ENCODE measurements around the gene KERA.
"Not testable (repeated sequence)": the region's sequence is repeated elsewhere in the genome, so short reads cannot be mapped to it uniquely, and the experiment has no call there.

Gene KERA

GRCh38 chr12:91057368-91058165 is at the start of gene KERA:
Gene KERA, minus strand, starts transcription at chr12:91058024. Its CDS starts 1,743 bp downstream, at chr12:91056281.
- DNase-seq, result no peak

GRCh38 chr12:91106283-91106682 is 48.5 kb upstream of the KERA start:
- DNase-seq, result no peak

GRCh38 chr12:91105807-91106206 is 48.0 kb upstream of the KERA start:
- DNase-seq, result no peak

- DNase-seq, result no peak
These were observed 47.1 kb upstream of the KERA start for GRCh38 chr12:91104812-91105466.

GRCh38 chr12:91103624-91104023 is 45.8 kb upstream of the KERA start:
- no peak for DNase-seq

GRCh38 chr12:91103101-91103500 is 45.3 kb upstream of the KERA start:
- no peak for DNase-seq

- no peak for DNase-seq
These were observed 43.1 kb upstream of the KERA start for GRCh38 chr12:91100906-91101305.

- DNase-seq, result no peak
These were observed 42.0 kb upstream of the KERA start for GRCh38 chr12:91099836-91100235.

GRCh38 chr12:91099341-91099740 is 41.5 kb upstream of the KERA start:
- DNase-seq, result no peak

- DNase-seq, result no peak
These were observed 41.1 kb upstream of the KERA start for GRCh38 chr12:91098941-91099340.

- DNase-seq, result no peak
These were observed 40.6 kb upstream of the KERA start for GRCh38 chr12:91098461-91098860.

GRCh38 chr12:91094957-91095356 is 37.1 kb upstream of the KERA start:
- DNase-seq, result no peak

GRCh38 chr12:91094032-91094662 is 36.3 kb upstream of the KERA start:
- DNase-seq, result no peak

- no peak for DNase-seq
These were observed 35.5 kb upstream of the KERA start for GRCh38 chr12:91093341-91093740.

GRCh38 chr12:91091916-91092715 is 34.3 kb upstream of the KERA start:
- no peak for DNase-seq

- DNase-seq, result not testable (repeated sequence)
These were observed 32.1 kb upstream of the KERA start for GRCh38 chr12:91089953-91090352.

- DNase-seq, result no peak
These were observed 22.2 kb upstream of the KERA start for GRCh38 chr12:91080041-91080440.

- DNase-seq, result no peak
These were observed 20.7 kb upstream of the KERA start for GRCh38 chr12:91078501-91078900.

GRCh38 chr12:91077228-91077954 is 19.6 kb upstream of the KERA start:
- no peak for DNase-seq

GRCh38 chr12:91074851-91075250 is 17.0 kb upstream of the KERA start:
- no peak for DNase-seq

- no peak for DNase-seq
These were observed 16.4 kb upstream of the KERA start for GRCh38 chr12:91074154-91074709.

GRCh38 chr12:91073426-91073825 is 15.6 kb upstream of the KERA start:
- no peak for DNase-seq
